Heart left ventricle (tissue), 16 donors: Measurements from ENCODE around the gene RITA1. TPM values are rescaled to one million over a fixed set of nuclear protein-coding genes. Genes with fewer than 3 reads are reported as not detected.

Source experiments
- ATAC-seq, 4 donors: fragments of 200-7000 bp; cut with Tn5 transposase; one replicate each; pipeline ENCODE4 v1.9.1; 2020 to 2022; ENCODE audit warnings: moderate library complexity in 4 of 4, mild to moderate bottlenecking in 3 of 4, moderate number of reproducible peaks in 1 of 4
- DNase-seq, 5 donors: peaks; one replicate each; pipeline ENCODE4 v3.0.0-alpha.2; 2020
- H3K27ac ChIP-seq, 12 donors: fragments of 200-600 bp; sonication (generic) in 4 of 12; one replicate each; pipeline versions ENCODE4 v1.5.0 to v1.8.0; 2016 to 2022; ENCODE audit warnings: mild to moderate bottlenecking in 2 of 12
- H3K27me3 ChIP-seq, 9 donors: fragments of 200-600 bp; sonication (generic) in 2 of 9; one replicate each; pipeline versions ENCODE4 v1.5.1 to v1.8.0; 2016 to 2022; ENCODE audit warnings: mild to moderate bottlenecking in 3 of 9
- H3K36me3 ChIP-seq, 9 donors: fragments of 200-600 bp; sonication (generic) in 2 of 9; one replicate each; pipeline versions ENCODE4 v1.5.0 to v1.8.0; 2018 to 2022; ENCODE audit warnings: mild to moderate bottlenecking in 2 of 9
- H3K4me1 ChIP-seq, 12 donors: fragments of 200-600 bp; sonication (generic) in 4 of 12; one replicate each; pipeline versions ENCODE4 v1.5.0 to v1.8.0; 2016 to 2022; ENCODE audit warnings: mild to moderate bottlenecking in 3 of 12
- H3K4me3 ChIP-seq, 12 donors: fragments of 200-600 bp; sonication (generic) in 4 of 12; one replicate each; pipeline versions ENCODE4 v1.5.0 to v1.8.0; 2017 to 2022; ENCODE audit warnings: mild to moderate bottlenecking in 9 of 12, moderate library complexity in 4 of 12
- H3K9me3 ChIP-seq, 12 donors: fragments of 200-600 bp; sonication (generic) in 4 of 12; one replicate each; pipeline versions ENCODE4 v1.5.0 to v1.8.0; 2016 to 2022; ENCODE audit warnings: mild to moderate bottlenecking in 1 of 12
- CTCF ChIP-seq, 12 donors: fragments of 200-600 bp; sonication (generic) in 4 of 12; IDR thresholded peaks; one replicate each; pipeline versions ENCODE4 v1.5.0 to v1.8.0; 2018 to 2022; ENCODE audit warnings: antibody characterized with exemption in 12 of 12, mild to moderate bottlenecking in 5 of 12
- POLR2A ChIP-seq, 2 donors: fragments of 450-650 bp; IDR thresholded peaks; one replicate each; pipeline ENCODE4 v1.6.1; 2017; ENCODE audit warnings: antibody characterized with exemption in 2 of 2, mild to moderate bottlenecking in 2 of 2, moderate library complexity in 2 of 2
- WGBS, 4 donors: extraction: QIAGEN DNeasy Blood & Tissue Kit in 2 of 4; methylation state at CpG; one replicate each; pipeline versions ENCODE4 v1.1.5 to v1.1.7; 2013 to 2018; 5-methylcytosine and 5-hydroxymethylcytosine counted together
- intact Hi-C, 10 donors: fragments of 100-400 bp; cut with DNase I; formaldehyde crosslinking; loops; one replicate each; pipeline versions ENCODE4 v1.11.1 to v1.14.2; 2022
- polyA plus RNA-seq, 2 donors: library from polyadenylated mRNA; stranded (reverse); fragments of 200-250 nt; gene quantifications; one replicate each; pipeline ENCODE4 v1.2.3, GENCODE V29; 2013
- total RNA-seq, 9 donors: library from RNA; depleted of rRNA in 2 of 9; stranded (reverse); fragments of >200 nt in 2 of 9; fragmentation: NEBNext Ultra II Directional in 3 of 9; extraction: Animal tissue kit (Norgen Biotek cat#: 25700) in 3 of 9; gene quantifications; one replicate each; pipeline versions ENCODE4 v1.1.0 to v1.2.4, GENCODE V29; 2016 to 2023
- donor health status: ischemic (EF 13 %, LVEDD 7.1; RV severe dilation, severe dysfunction).
- donor health status: healthy with polysubstance abuse.
- donor health status: DM: no; HTN: yes; CAD: no.
- donor health status: DM: no; HTN: no; CAD: no.
- donor health status: ischemic (EF 25% LVEDD 6.9; RV normal size, moderate dysfunction).
- donor health status: ischemic (EF 25% LVEDD 5.7; RV mildly dilated, moderate dysfunction).
- donor health status: healthy.
- donor health status: DM: yes; HTN: yes; CAD: no.
- donor health status: ischemic (EF 35%, LVEDD 5.7; RV mildly dilated, moderate dysfunction).
- donor health status: nonischemic (EF 11% LVEDD 7.7; RV severe dilation, severe dysfunction).
- donor health status: DM: yes; HTN: yes; CAD: no.
- donor health status: PGD.
- donor health status: ischemic (EF 29% LVEDD 5.4; RV normal size, mild dysfunction).
- donor health status: nonischemic (EF 23%, LVEDD 6.1; RV moderate dilation, normal function).

RITA1 gene
- total and polyA plus RNA-seq, 11 donors: 10.4 to 30.7 (median 14.7) TPM

- no peak for ATAC-seq
- DNase-seq: peak in 1 of 5 donors; percentile 56
- Histone ChIP-seq H3K4me3 (no peak overlapping the region), H3K27me3 (no peaks in the 10 kb centered on the region), H3K9me3 (no peaks in the 10 kb centered on the region), H3K27ac (no peak overlapping the region), H3K36me3 (peaks cover 0 to 98% (median 95%) of the 10 kb centered on the region in 9 donors), H3K4me1 (peaks cover 0 to 6% (median 0%) of the 10 kb centered on the region in 12 donors)
- intact Hi-C loops: no loop called here
- WGBS, 4 donors: 90 to 93% (median 92%) methylated on average over 23 to 32 of the region's 32 CpGs
- TF ChIP-seq POLR2A (IDR thresholded peaks at IDR 0.05): no peak
- TF ChIP-seq CTCF (IDR thresholded peaks at IDR 0.05): no peak
These were observed 19.7 kb upstream of the RITA1 start for GRCh38 chr12:113165521-113166450.

- ATAC-seq: no peak
- Histone ChIP-seq H3K4me1 (no peaks in the 10 kb centered on the region), H3K27ac (no peak overlapping the region), H3K36me3 (peaks cover 3 to 100% (median 100%) of the 10 kb centered on the region in 9 donors), H3K27me3 (no peaks in the 10 kb centered on the region), H3K9me3 (no peaks in the 10 kb centered on the region), H3K4me3 (no peak overlapping the region)
- DNase-seq: peak in 1 of 5 donors; percentile 31
- 91 to 95% (median 94%) methylated on average over 9 to 10 of the region's 10 CpGs for WGBS, 4 donors
- intact Hi-C loops: no loop called here
- no peak for TF ChIP-seq POLR2A (IDR thresholded peaks at IDR 0.05)
- TF ChIP-seq CTCF (IDR thresholded peaks at IDR 0.05): no peak
These were observed 17.7 kb upstream of the RITA1 start for GRCh38 chr12:113167868-113168267.

- DNase-seq (peak in 1 of 5 donors; percentile 51), ATAC-seq (no peak)
- intact Hi-C loops: loop anchor here in 2 of 10 donors (5.0 kb wide), 2 partner anchors 117 to 122 kb away; no protein-coding TSS in a partner anchor
- H3K36me3 ChIP-seq: peaks cover 3 to 100% (median 100%) of the 10 kb centered on the region in 9 donors
- no peaks in the 10 kb centered on the region for H3K4me1 ChIP-seq
- no peak for TF ChIP-seq CTCF (IDR thresholded peaks at IDR 0.05)
- TF ChIP-seq POLR2A (IDR thresholded peaks at IDR 0.05): no peak
- no peaks in the 10 kb centered on the region for H3K27me3 ChIP-seq
- H3K4me3 ChIP-seq: no peak overlapping the region
- 94 to 97% (median 95%) methylated on average over 13 of the region's 13 CpGs for WGBS, 4 donors
- no peak overlapping the region for H3K27ac ChIP-seq
- H3K9me3 ChIP-seq: no peaks in the 10 kb centered on the region
These were observed 15.8 kb upstream of the RITA1 start for GRCh38 chr12:113169697-113170096.

GRCh38 chr12:113170457-113170856, 15.1 kb upstream of the RITA1 start:
- ATAC-seq (no peak), DNase-seq (peak in 1 of 5 donors; percentile 6)
- Histone ChIP-seq H3K4me3 (no peak overlapping the region), H3K27me3 (no peaks in the 10 kb centered on the region), H3K9me3 (no peaks in the 10 kb centered on the region), H3K36me3 (peaks cover 3 to 99% (median 95%) of the 10 kb centered on the region in 9 donors), H3K4me1 (no peaks in the 10 kb centered on the region), H3K27ac (no peak overlapping the region)
- whole genome bisulfite sequencing, 4 donors: 94 to 96% (median 94%) methylated on average over 5 of the region's 5 CpGs
- TF ChIP-seq CTCF (IDR thresholded peaks at IDR 0.05): no peak
- no peak for TF ChIP-seq POLR2A (IDR thresholded peaks at IDR 0.05)
- intact Hi-C loops: loop anchor here in 2 of 10 donors (5.0 kb wide), 2 partner anchors 118 to 123 kb away; no protein-coding TSS in a partner anchor
